GM12878 (cell line): ENCODE data around the gene MMD.

Experiments
- BRCA1 ChIP-seq: IDR thresholded peaks from 2 replicates; pipeline ENCODE4 v1.6.1; 2011; ENCODE audit warnings: low read depth, low read length, improper control_type of control experiment
- CTCF ChIP-seq, 3 experiments: IDR thresholded peaks in 2 of 3; conservative IDR thresholded peaks in 1 of 3; 2 replicates each; pipeline ENCODE4 v1.5.1; 2011; ENCODE audit warnings: low read depth in 3 of 3, low read length in 3 of 3, mild to moderate bottlenecking in 3 of 3, control low read depth in 2 of 3, moderate library complexity in 2 of 3, inconsistent platforms in 1 of 3, mixed read lengths in 1 of 3; ENCODE audit not compliant: control insufficient read depth in 2 of 3, insufficient read depth in 1 of 3; ENCODE audit errors: extremely low read depth in 1 of 3
- E2F8 ChIP-seq: fragments of 450-650 bp; IDR thresholded peaks from 2 replicates; pipeline ENCODE4 v1.6.1; 2018; ENCODE audit warnings: mild to moderate bottlenecking, low read depth, moderate library complexity; ENCODE audit not compliant: partially characterized antibody
- GATAD2B ChIP-seq: fragments of 450-650 bp; conservative IDR thresholded peaks from 2 replicates; pipeline ENCODE4 v1.6.1; 2017; ENCODE audit warnings: low read depth, mild to moderate bottlenecking, moderate library complexity
- MEF2A ChIP-seq: IDR thresholded peaks from 2 replicates; pipeline ENCODE4 v1.6.1; 2011; ENCODE audit warnings: low read depth, mild to moderate bottlenecking, low read length, moderate library complexity; ENCODE audit not compliant: insufficient read depth
- PBX3 ChIP-seq: IDR thresholded peaks from 2 replicates; pipeline ENCODE4 v1.6.1; 2011; ENCODE audit warnings: mild to moderate bottlenecking, low read depth, low read length, moderate library complexity; ENCODE audit not compliant: insufficient replicate concordance
- POLR2A ChIP-seq: IDR thresholded peaks from 2 replicates; pipeline ENCODE4 v1.6.1; 2011; ENCODE audit warnings: low read depth, mild to moderate bottlenecking, low read length
- POLR2AphosphoS2 ChIP-seq: IDR thresholded peaks from 2 replicates; pipeline ENCODE4 v1.6.1; 2011; ENCODE audit warnings: low read depth, mild to moderate bottlenecking, low read length, improper control_type of control experiment, moderate library complexity
- RAD21 ChIP-seq: IDR thresholded peaks from 2 replicates; pipeline ENCODE4 v1.6.1; 2011; ENCODE audit warnings: mild to moderate bottlenecking, low read depth, low read length, moderate library complexity; ENCODE audit not compliant: insufficient read depth
- SRF ChIP-seq, 2 experiments: IDR thresholded peaks; 2 replicates each; pipeline ENCODE4 v1.6.1; 2011; ENCODE audit warnings: low read depth in 2 of 2, low read length in 2 of 2, mild to moderate bottlenecking in 1 of 2, moderate library complexity in 1 of 2
- ZNF274 ChIP-seq: IDR thresholded peaks from one replicate; pipeline ENCODE4 v1.8.0; 2011; ENCODE audit not compliant: insufficient read length, insufficient read depth
- ZNF687 ChIP-seq: fragments of 450-650 bp; IDR thresholded peaks from 2 replicates; pipeline ENCODE4 v1.6.1; 2017; ENCODE audit warnings: mild to moderate bottlenecking, moderate library complexity

DNA sequence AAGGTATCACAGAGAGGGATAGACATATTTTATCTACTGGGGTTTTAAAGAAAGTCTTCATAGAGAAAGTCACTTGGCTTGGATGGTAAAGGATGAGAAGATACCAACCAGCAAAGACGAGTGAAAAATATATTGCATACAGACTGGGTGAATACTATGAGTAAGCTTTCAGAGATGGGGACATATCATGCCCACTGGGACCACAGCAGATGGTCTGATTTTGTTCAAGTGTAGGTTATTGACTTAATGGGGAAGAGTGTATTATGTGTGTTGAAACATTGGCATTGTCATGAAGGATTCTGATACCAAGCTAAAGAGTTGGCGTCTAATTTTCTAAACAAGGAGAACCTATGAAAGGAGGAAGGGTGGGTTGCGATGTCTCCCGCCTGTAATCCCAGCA lies 13.8 kb upstream of the MMD start:
- TF ChIP-seq E2F8, result no peak
- TF ChIP-seq POLR2A, result no peak
- no peak for TF ChIP-seq CTCF (IDR thresholded peaks at IDR 0.05 in 2 of 3, conservative IDR thresholded peaks at IDR 0.05 in 1 of 3; ENCODE audit: control insufficient read depth in 2 of 3, extremely low read depth in 1 of 3, insufficient read depth in 1 of 3, low read depth in 3 of 3, low read length in 3 of 3)
- TF ChIP-seq SRF (IDR thresholded peaks at IDR 0.05; ENCODE audit: low read depth in 2 of 2, low read length in 2 of 2), result no peak
- TF ChIP-seq ZNF687, result no peak
- TF ChIP-seq GATAD2B, result no peak
- TF ChIP-seq MEF2A, result no peak
- no peak for TF ChIP-seq ZNF274
- no peak for TF ChIP-seq POLR2AphosphoS2
- TF ChIP-seq RAD21, result no peak
- TF ChIP-seq BRCA1, result no peak
- TF ChIP-seq PBX3, result no peak
